Esophagus muscularis mucosa (tissue), 3 donors: Measurements from ENCODE around the gene DIP2C.

Experiments
- CTCF ChIP-seq, 3 experiments: fragments of 200-600 bp in 2 of 3; fragments of 450-650 bp in 1 of 3; sonication (generic) in 2 of 3; IDR thresholded peaks; one replicate each; pipeline ENCODE4 v1.5.1; 2017 to 2019; ENCODE audit warnings: antibody characterized with exemption in 3 of 3, mild to moderate bottlenecking in 2 of 3, moderate library complexity in 1 of 3
- POLR2AphosphoS5 ChIP-seq, 2 donors: sonication (generic); formaldehyde crosslinking; IDR thresholded peaks; one replicate each; pipeline ENCODE4 v1.6.1; 2017; ENCODE audit warnings: antibody characterized with exemption in 2 of 2

GRCh38 chr10:680146-680545 lies 9.3 kb downstream of the DIP2C start:
- TF ChIP-seq CTCF (IDR thresholded peaks at IDR 0.05) = no peak
- TF ChIP-seq POLR2AphosphoS5 (IDR thresholded peaks at IDR 0.05) = peak in 1 of 2 donors; percentile 55
